ENCODE measurements around the gene LASP1.

LASP1 gene

GRCh38 chr17:38889745-38890409 lies 20.0 kb downstream of the LASP1 start:
- FAIRE-seq = no peak

- FAIRE-seq = no peak
Measured at GRCh38 chr17:38890410-38890746, 20.5 kb downstream of the LASP1 start.

- no peak for FAIRE-seq
Measured at GRCh38 chr17:38891441-38891840, 21.6 kb downstream of the LASP1 start.

- FAIRE-seq = no peak
Measured at GRCh38 chr17:38892083-38892482, 22.2 kb downstream of the LASP1 start.

GRCh38 chr17:38892620-38893019 lies 22.8 kb downstream of the LASP1 start:
- no peak for FAIRE-seq

- FAIRE-seq = no peak
Measured at GRCh38 chr17:38893113-38893512, 23.3 kb downstream of the LASP1 start.

GRCh38 chr17:38893607-38894006 lies 23.7 kb downstream of the LASP1 start:
- FAIRE-seq = no peak

GRCh38 chr17:38894276-38894675 lies 24.4 kb downstream of the LASP1 start:
- no peak for FAIRE-seq

GRCh38 chr17:38896346-38896954 lies 26.6 kb downstream of the LASP1 start:
- no peak for FAIRE-seq

- FAIRE-seq = no peak
Measured at GRCh38 chr17:38897176-38897575, 27.3 kb downstream of the LASP1 start.

GRCh38 chr17:38897671-38898290 lies 27.9 kb downstream of the LASP1 start:
- FAIRE-seq = no peak

GRCh38 chr17:38898291-38898679 lies 28.4 kb downstream of the LASP1 start:
- FAIRE-seq = no peak

- no peak for FAIRE-seq
Measured at GRCh38 chr17:38898812-38899348, 29.0 kb downstream of the LASP1 start.

GRCh38 chr17:38899421-38899820 lies 29.6 kb downstream of the LASP1 start:
- FAIRE-seq = no peak

- no peak for FAIRE-seq
Measured at GRCh38 chr17:38900978-38901656, 31.3 kb downstream of the LASP1 start.

- no peak for FAIRE-seq
Measured at GRCh38 chr17:38903404-38903803, 33.5 kb downstream of the LASP1 start.

- no peak for FAIRE-seq
Measured at GRCh38 chr17:38904892-38905291, 35.0 kb downstream of the LASP1 start.

- FAIRE-seq = no peak
Measured at GRCh38 chr17:38905375-38905774, 35.5 kb downstream of the LASP1 start.

- FAIRE-seq = no peak
Measured at GRCh38 chr17:38906460-38907228, 36.8 kb downstream of the LASP1 start.

- no peak for FAIRE-seq
Measured at GRCh38 chr17:38907930-38908675, 38.2 kb downstream of the LASP1 start.

GRCh38 chr17:38908676-38909181 lies 38.9 kb downstream of the LASP1 start:
- no peak for FAIRE-seq

- no peak for FAIRE-seq
Measured at GRCh38 chr17:38910325-38910724, 40.5 kb downstream of the LASP1 start.
